NCI-H128 (cell line): ENCODE measurements around the gene SIVA1.
"Not testable (repeated sequence)": the region's sequence is repeated elsewhere in the genome, so short reads cannot be mapped to it uniquely, and the experiment has no call there.

ENCODE experiments used
- DNase-seq: peaks from one replicate; lab custom pipeline; 2025; ENCODE audit not compliant: unreplicated experiment; lab: John Stamatoyannopoulos, UW

SIVA1 gene

DNA sequence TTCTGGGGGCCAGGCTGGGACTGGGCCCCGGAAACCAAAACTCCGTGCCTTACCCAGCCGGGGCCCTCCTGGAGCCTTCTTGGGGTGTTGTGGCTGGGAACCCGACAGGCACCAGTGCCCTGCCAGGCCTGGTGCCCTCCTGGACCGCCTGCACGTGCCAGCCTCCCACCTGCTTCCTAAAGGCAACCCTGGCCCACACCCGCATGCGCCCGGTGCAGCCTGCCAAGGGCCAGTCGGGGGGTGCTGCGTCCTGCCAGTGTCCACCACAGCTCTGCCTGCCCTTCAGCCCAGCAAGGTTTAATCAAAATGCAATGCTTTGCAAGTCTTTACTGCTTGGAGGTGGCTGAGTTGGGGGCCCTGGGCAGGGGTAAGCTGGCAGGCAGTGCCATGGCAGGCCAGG, 34.1 kb upstream of the SIVA1 start:
- DNase-seq: no peak

DNA sequence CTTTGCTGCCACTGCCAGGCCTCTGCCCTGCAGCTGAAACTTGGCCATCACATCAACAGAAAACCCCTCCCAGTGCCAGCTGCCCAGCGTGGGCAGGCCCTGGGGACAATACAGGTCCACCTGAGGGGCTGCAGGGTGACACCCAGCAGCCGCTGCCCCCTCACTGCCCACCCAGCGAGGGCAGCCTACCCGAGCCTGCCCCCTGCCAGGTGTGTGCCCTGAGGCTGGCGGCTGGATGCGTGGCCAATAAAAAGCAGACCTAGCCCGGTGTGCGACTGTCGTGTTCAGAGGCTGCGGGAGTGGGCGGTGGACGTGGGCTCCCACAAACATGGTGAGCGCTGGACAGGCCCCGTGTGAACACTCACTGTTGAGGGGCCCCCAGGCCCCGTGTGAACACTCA, 33.6 kb upstream of the SIVA1 start:
- no peak for DNase-seq

DNA sequence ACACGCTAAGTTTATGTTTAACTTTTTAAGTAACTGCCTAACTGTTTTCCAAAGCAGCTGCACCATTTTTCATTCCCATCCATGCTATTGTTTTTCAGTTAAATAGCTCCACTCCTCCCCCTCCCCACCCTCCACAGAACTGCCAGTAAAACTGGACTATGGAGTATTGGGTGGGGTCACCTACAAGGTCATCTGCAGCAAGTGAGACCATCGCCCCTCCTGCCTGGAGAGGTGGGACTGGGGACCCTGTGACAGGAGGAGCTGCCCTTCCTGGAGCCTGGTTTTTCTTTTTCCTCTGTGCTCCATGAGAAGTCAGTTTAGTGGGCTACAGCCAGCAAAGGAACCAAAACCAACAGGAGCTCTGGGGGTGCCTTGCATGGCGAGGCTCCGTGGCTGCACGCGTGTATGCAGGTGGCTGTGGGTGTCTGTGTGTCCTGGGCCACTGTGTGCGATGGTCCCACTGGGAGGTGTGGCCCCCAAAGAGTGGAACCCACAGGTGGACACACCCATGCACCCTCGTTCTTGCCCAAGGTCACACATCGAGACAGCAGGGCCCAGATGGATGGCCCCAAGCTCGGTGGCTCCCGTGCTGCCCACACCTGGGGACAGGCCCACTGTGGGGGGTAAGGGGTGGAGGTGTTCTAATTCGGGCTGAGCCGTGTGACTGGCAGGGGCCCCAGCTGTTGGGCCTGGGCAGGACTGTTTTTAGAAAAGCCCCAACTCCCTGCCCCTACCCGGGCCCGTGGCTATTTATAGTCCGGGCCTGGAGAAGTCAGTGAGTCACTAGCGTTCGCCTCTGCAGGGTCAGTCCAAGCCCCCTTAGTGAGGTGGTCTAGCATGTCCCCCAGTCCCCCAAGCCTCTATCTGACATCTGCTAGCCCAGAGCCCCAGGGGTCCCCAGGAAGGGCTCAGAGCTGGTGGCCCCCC, 31.2 kb upstream of the SIVA1 start:
- DNase-seq: no peak

GRCh38 chr14:104722938-104723650, 29.9 kb upstream of the SIVA1 start:
- DNase-seq: no peak

DNA sequence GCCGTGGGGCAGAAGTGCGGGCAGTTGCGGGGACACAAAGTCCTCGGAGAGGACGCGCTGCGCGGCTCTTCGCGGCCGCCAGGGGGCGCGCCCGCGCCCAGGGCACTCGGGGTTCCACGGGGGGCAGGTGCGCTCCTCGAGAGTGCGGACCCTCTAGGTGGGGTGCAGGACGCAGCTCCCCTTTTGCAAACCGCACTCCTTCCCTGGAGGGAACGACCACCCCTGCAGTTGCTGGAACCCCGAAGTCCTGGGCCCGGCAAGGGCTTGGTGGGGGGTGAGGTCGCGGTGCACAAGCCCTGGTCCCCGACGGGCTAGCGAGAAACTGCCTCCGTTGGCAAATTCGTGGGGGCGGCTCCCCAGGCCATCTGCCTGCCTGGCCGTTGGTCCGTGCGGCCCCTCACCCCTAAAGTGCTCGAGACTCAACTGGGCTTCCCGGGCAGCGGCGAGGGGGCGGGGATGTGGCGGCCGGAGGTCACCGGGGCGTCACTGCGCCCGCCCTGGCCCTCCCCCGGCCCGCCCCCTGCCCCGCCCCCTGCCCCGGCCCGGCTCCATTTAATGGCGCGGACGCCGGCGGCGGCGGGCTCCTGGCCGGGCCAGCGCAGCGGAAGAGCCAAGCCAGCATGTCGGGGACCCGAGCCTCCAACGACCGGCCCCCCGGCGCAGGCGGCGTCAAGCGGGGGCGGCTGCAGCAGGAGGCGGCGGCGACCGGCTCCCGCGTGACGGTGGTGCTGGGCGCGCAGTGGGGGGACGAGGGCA, 29.1 kb upstream of the SIVA1 start, which contains the start of gene ADSS1:
ADSS1 (plus strand) TSS at position 579 of the 756 bp plus-strand sequence; CDS start at position 621, 42 bp downstream.
- no peak for DNase-seq

DNA sequence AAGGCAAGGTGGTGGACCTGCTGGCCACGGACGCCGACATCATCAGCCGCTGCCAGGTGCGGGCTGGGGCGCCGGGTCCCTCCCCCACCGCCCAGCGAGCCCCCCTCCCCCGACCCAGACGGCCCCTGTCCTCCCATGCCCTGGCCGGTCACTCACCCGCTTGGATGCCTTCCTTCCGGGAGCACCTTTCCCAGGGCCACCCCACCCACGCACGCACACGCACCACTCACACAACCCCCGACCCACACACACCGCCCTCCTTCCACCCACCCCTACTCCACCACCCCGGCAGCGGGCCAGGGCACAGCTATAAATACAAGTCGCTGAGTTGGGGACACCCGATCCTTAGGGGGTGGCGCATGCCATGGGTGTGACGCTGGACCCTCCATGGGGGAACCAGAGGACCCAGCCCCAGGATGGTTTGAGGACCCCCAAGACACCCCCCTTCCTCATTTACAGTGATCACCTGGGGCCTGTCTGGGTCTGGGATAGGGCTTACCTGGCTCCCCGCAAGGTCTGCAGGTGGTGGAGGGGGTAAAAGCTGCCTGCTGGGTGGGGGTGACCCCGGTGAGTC, 28.5 kb upstream of the SIVA1 start:
- no peak for DNase-seq

- DNase-seq: no peak
These were observed 27.8 kb upstream of the SIVA1 start for GRCh38 chr14:104724981-104725771.

DNA sequence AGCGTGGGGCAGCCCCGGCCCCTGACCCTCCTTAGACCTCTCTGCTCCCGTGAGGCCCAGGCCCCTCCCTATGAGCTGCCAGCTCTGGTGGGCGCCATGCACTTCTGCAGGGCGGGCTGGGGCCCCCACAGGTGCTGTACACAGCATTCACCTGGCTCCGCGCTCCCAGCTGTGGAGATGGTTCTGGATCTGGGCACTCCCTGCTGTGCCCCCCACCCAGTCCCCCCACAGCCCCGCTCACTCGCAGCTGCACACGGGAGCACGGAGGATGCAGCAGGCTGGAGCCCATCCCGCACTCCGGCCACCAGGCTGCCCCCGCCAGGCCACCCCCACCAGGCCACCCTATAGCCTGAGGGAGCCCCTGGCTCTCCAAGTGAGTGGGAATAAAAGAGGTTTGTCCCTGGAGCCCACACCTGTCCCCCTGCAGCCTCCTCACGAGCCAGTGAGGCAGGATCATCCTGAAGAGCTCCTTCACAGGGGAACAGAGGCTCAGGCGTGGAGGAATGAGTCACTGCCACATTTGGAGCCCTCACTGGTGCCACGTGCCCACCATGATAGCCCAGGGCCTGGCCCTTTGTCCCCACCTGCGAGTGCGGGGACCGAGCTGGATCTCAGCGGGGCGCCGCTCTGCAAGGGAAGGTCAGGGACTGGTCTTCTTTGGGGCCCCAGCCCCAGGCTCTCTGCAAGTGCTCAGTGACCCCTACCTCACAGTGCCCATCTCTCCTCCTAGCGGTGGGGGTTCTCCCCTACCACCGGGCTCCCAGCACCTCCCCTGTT, 27.0 kb upstream of the SIVA1 start:
- no peak for DNase-seq

- no peak for DNase-seq
These were observed 26.1 kb upstream of the SIVA1 start for GRCh38 chr14:104726600-104727451.

- no peak for DNase-seq
These were observed 24.3 kb upstream of the SIVA1 start for GRCh38 chr14:104728631-104729030.

DNA sequence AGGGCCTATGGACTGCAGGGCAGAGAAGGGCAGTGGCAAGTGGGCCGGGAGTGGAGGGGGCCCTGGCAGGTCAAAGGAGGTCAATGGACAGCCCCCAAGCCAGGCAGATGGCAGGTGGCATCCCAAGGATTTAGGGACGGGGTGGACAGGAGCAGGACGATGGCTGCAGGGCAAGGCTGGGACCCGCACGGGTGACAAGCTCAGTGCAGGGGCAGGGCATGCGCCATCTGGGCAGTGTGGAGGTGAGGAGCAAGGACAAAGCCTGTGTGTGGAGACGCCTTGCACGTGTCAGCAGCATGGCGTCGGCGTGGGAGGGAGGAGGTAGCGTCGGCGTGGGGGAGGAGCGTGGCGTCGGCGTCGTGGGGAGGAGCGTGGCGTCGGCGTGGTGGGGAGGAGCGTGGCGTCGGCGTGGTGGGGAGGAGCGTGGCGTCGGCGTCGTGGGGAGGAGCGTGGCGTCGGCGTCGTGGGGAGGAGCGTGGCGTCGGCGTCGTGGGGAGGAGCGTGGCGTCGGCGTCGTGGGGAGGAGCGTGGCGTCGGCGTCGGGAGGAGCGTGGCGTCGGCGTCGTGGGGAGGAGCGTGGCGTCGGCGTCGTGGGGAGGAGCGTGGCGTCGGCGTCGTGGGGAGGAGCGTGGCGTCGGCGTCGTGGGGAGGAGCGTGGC, 23.6 kb upstream of the SIVA1 start:
- DNase-seq: not testable (repeated sequence)

DNA sequence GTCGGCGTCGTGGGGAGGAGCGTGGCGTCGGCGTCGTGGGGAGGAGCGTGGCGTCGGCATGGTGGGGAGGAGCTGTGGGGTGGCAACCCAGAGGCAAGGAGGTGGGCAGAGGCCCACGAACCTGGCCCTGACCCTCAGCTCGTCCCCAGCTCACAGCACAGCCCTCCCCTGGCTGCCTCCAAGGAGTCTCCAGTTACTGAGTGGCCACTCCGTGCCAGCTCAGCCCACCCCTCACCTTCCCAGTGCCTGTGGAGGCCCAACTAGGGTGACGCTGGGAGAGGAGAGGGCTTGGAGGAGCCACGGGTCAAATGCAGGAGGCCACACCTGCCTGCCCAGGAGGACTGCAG, 23.1 kb upstream of the SIVA1 start:
- DNase-seq: no peak

- DNase-seq: no peak
These were observed 22.5 kb upstream of the SIVA1 start for GRCh38 chr14:104730487-104730886.

DNA sequence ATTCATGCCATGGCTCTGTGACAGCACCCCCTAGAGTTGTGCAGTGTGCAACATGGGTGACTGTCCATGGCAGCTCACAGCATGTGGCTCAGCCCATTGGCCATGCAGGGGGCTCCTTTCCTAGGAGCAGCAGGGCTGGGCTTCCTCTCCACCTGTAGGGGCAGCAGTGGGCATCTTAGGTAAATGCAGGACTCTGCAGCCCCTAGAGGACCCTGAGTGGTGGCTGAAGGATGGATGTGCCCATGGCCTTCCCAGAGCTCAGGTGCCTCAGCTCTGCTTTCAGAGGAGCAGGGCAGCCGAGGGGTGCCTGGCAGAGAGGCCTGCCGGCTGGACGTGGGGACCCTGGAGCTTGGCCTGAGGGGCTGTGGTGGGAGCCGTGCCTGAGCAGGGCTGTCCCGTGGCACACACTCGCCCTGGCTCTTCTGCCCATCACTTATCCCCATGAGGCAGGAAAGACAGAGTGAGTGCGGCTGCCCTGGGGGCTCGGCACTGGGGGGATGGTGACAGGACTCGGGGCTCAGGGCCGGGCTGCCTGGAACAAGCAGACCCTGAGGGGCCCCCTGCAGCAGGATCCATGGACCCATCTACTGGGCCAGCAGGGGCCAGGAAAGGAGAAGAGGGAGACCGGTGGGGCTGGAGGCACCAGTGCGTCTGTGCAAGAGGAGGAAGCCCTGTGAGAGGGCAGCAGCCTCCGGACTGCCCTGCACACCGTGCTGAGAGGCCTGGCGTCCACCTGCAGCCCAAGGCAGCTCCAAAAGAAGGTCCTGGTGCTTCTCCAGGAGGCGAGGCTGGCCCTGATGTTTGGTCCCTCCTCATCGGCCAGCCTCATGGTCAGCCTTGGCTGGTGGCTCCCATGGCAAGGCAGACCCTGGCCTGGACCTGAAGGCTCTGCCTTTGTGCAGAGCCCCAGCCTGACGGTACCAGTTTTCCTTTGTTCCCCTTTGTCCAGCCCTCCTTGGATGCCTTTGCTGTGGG, 21.3 kb upstream of the SIVA1 start:
- DNase-seq: no peak

DNA sequence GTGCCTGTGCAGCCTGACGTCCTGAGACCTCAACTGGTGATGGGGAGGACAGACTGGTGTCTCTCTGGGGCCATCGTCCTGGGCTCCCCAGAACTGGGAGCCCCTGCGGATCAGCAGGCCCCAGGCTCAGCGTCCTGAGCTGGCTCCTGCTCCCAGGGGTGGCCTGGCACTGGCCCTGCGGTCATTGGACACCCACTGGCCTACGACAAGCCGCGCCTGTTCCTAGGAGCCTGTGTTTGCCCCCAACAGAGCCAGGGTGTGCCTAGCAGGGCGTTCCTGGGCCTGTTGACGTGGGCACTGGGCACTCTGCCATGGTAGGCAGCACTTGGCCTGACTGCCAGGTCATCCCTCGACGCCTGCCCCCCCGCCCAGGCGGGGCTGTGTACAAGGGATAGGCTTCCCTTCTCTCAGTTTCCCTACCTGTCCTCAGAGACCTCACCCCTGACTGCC, 20.6 kb upstream of the SIVA1 start:
- no peak for DNase-seq

- no peak for DNase-seq
These were observed 19.8 kb upstream of the SIVA1 start for GRCh38 chr14:104732931-104733681.
